ENCODE data around the gene GJA5.

Gene GJA5

GRCh38 chr1:147719711-147720225 is 40.6 kb downstream of the GJA5 start:
- Histone ChIP-seq H3K27ac (ENCODE audit: low read depth, low read length) (no peak overlapping the region), H3K4me3 (ENCODE audit: low read length) (no peak overlapping the region), H3K36me3 (ENCODE audit: control insufficient read depth, insufficient read depth, low read length) (no peaks in the 10 kb centered on the region), H3K9ac (ENCODE audit: low read length) (no peak overlapping the region), H3K27me3 (ENCODE audit: control insufficient read depth, insufficient read depth, low read length) (no peaks in the 10 kb centered on the region), H3K4me1 (ENCODE audit: control insufficient read depth, insufficient read depth, low read length) (no peaks in the 10 kb centered on the region)

DNA sequence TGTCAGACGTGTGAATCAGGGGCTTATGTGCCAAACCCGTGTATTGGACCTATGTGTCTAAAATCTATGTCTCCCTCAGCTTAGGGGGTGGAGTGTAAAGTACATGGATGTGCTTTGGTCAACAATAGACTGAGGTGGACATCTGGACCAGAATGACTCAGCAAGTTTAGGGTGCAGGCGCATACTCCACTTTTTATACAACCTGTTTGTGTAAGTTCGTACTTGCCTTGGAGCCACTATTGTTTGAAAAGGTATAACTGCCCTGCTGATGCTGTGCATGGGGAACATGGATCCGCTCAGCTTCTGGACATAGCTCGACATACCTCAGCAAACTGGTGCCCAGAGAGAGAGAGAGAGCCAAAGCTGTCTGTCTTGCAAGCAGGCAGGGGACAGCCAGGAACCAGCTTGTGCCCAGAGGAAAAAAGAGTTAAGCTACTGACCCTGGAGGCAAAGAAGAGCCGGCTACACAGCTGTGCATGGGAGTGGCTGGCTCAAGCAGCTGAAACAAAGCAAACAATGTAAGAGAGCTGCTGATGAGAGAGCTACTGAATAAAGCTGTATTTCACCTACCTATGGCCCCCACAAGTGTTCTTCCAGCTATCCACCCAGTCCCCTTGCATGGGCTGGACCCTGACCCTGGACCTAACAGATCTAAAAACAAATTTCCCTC is 41.2 kb downstream of the GJA5 start:
- H3K36me3 ChIP-seq (ENCODE audit: control insufficient read depth, insufficient read depth, low read length) = no peaks in the 10 kb centered on the region
- no peak overlapping the region for H3K9ac ChIP-seq (ENCODE audit: low read length)
- no peaks in the 10 kb centered on the region for H3K4me1 ChIP-seq (ENCODE audit: control insufficient read depth, insufficient read depth, low read length)
- no peaks in the 10 kb centered on the region for H3K27me3 ChIP-seq (ENCODE audit: control insufficient read depth, insufficient read depth, low read length)
- H3K4me3 ChIP-seq (ENCODE audit: low read length) = no peak overlapping the region
- no peak overlapping the region for H3K27ac ChIP-seq (ENCODE audit: low read depth, low read length)

DNA sequence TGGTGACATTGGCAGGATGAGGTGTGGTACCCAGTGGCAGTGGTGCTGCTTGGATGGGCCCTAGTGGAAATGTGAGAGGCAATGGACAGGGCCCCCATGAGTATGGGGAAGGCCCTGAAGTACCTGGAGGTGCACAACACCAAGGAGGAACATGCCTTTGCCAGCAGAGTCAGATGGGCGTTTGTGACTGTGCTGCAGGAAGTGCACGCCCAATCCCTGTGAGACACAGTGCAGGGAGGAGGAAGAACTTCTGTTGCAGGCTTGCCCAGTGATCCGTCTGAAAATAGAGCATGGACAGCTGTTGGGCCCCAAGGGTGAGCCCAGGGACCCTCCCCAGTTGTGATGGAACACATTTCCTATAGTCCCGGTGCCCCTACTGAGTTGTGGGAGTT is 42.7 kb downstream of the GJA5 start:
- Histone ChIP-seq H3K4me3 (ENCODE audit: low read length) (no peak overlapping the region), H3K27me3 (ENCODE audit: control insufficient read depth, insufficient read depth, low read length) (no peaks in the 10 kb centered on the region), H3K9ac (ENCODE audit: low read length) (no peak overlapping the region), H3K36me3 (ENCODE audit: control insufficient read depth, insufficient read depth, low read length) (no peaks in the 10 kb centered on the region), H3K27ac (ENCODE audit: low read depth, low read length) (no peak overlapping the region), H3K4me1 (ENCODE audit: control insufficient read depth, insufficient read depth, low read length) (no peaks in the 10 kb centered on the region)

DNA sequence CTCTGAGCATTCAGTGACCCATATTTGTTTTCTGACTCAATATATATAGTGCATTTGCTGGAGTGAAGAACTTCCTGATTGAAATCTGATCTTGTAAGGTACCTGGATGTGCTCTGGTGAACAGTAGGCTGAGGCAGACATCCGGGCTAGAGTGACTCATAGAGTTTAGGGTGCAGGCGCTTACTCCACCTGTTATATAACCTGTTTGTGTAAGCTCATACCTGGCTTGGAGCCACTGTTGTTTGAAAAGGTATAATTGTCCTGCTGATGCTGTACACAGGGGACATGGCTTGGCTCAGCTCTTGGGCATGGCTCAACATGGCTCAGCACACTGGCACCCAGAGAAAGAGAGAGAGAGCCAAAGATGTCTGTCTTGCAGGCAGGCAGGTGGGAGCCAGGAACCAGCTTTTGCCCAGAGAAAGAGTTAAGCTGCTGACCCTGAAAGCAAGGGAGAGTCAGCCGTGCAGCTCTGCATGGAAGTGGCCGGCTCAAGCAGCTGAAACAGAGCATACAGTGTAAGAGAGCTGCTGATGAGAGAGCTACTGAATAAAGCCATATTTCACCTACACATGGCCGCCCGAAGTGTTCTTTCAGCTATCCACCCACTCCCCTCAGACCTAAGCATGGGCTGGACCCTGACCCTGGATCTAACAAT is 43.2 kb downstream of the GJA5 start:
- H3K4me1 ChIP-seq (ENCODE audit: control insufficient read depth, insufficient read depth, low read length) = no peaks in the 10 kb centered on the region
- H3K9ac ChIP-seq (ENCODE audit: low read length) = no peak overlapping the region
- H3K4me3 ChIP-seq (ENCODE audit: low read length) = no peak overlapping the region
- no peaks in the 10 kb centered on the region for H3K36me3 ChIP-seq (ENCODE audit: control insufficient read depth, insufficient read depth, low read length)
- no peak overlapping the region for H3K27ac ChIP-seq (ENCODE audit: low read depth, low read length)
- H3K27me3 ChIP-seq (ENCODE audit: control insufficient read depth, insufficient read depth, low read length) = no peaks in the 10 kb centered on the region

DNA sequence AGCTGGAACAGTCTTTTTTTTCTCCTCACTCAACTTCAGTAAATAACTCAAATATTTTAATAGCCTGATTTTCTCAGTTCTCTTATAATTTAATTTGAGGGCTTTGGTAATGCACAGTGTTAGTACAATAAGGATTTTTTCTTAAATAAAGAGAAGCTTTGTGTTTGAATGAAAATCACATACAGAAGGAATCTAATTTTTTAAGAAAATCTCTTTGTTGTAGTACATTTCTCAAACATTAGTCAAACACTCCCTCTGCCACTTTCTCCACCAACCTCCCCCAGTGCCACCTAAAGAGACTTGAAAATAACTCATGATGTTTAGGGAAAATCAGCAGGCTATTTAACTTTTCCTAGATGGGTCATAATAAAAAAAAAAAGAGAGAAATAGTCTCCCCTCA is 47.8 kb downstream of the GJA5 start:
- no peak overlapping the region for H3K4me3 ChIP-seq (ENCODE audit: low read length)
- H3K4me1 ChIP-seq (ENCODE audit: control insufficient read depth, insufficient read depth, low read length) = no peaks in the 10 kb centered on the region
- H3K9ac ChIP-seq (ENCODE audit: low read length) = no peak overlapping the region
- no peaks in the 10 kb centered on the region for H3K36me3 ChIP-seq (ENCODE audit: control insufficient read depth, insufficient read depth, low read length)
- no peaks in the 10 kb centered on the region for H3K27me3 ChIP-seq (ENCODE audit: control insufficient read depth, insufficient read depth, low read length)
- no peak overlapping the region for H3K27ac ChIP-seq (ENCODE audit: low read depth, low read length)

Data from rectal smooth muscle tissue (tissue), 1 donor.